ENCODE measurements around the gene EXOC3L4. TPM values are rescaled to one million over a fixed set of nuclear protein-coding genes. Genes with fewer than 3 reads are reported as not detected.

Gene EXOC3L4
- total and polyA plus RNA-seq, 2 of the 8 experiments (the other 6 are each of a cell fraction or from before 2014, with no cell fraction given), result 0.45 to 0.57 TPM

GRCh38 chr14:103045371-103045869 is 49.1 kb upstream of the EXOC3L4 start:
- ChIA-PET POLR2A (ENCODE audit: partially characterized antibody) (no interaction called here), CTCF (ENCODE audit: partially characterized antibody) (interaction anchor here (0.8 kb wide), 1 partner anchor 9 kb away, joined by 3 read pairs; no protein-coding TSS in a partner anchor)
- no peak overlapping the region for H4K5ac ChIP-seq (ENCODE audit: insufficient read length, low read depth, low read length)
- no peak overlapping the region for H2BK5ac ChIP-seq (ENCODE audit: low read depth, low read length)
- H3K4me1 ChIP-seq (replicated peaks in 1 of 4; ENCODE audit: control insufficient read depth in 3 of 4, insufficient read depth in 4 of 4, low read length in 3 of 4), result peaks cover 0 to 4% (median 1%) of the 10 kb centered on the region in 4 experiments; a peak in 1 of 7 replicates
- H3K9me3 ChIP-seq (ENCODE audit: insufficient read depth in 2 of 2, low read depth in 1 of 2, low read length in 1 of 2), result no peaks in the 10 kb centered on the region
- H3K23ac ChIP-seq (ENCODE audit: insufficient read length), result no peak overlapping the region
- FAIRE-seq (no peak), DNase-seq (ENCODE audit: low read depth in 1 of 2, low spot score in 2 of 2) (no peak)
- no peak overlapping the region for H2AK5ac ChIP-seq (ENCODE audit: low read depth, low read length)
- no peaks in the 10 kb centered on the region for H3K27me3 ChIP-seq (replicated peaks in 1 of 4; ENCODE audit: control insufficient read depth in 3 of 4, extremely low read depth in 1 of 4, insufficient read depth in 3 of 4, low read length in 3 of 4)
- H3K9ac ChIP-seq (replicated peaks in 1 of 4; ENCODE audit: extremely low read depth in 1 of 4, low read depth in 3 of 4, low read length in 3 of 4), result no peak overlapping the region
- no peak overlapping the region for H3K56ac ChIP-seq (replicated peaks; ENCODE audit: insufficient read length, low read depth, low read length)
- peaks cover 2 to 80% of the 10 kb centered on the region in 2 experiments for H3K79me2 ChIP-seq (ENCODE audit: control insufficient read depth in 1 of 2, insufficient read depth in 2 of 2, low read length in 2 of 2)
- no peak overlapping the region for H3K4me3 ChIP-seq (ENCODE audit: extremely low read depth in 1 of 4, insufficient read depth in 2 of 4, low read depth in 3 of 4, low read length in 4 of 4)
- peaks cover 0 to 3% (median 0%) of the 10 kb centered on the region in 4 experiments; a peak in 1 of 8 replicates for H3K36me3 ChIP-seq (ENCODE audit: control insufficient read depth in 2 of 4, insufficient read depth in 4 of 4, low read length in 3 of 4)
- no peak overlapping the region for H3K4me2 ChIP-seq (ENCODE audit: insufficient read depth in 1 of 2, low read depth in 2 of 2, low read length in 2 of 2)
- H4K91ac ChIP-seq (replicated peaks; ENCODE audit: insufficient read length, low read length), result no peak overlapping the region
- no peak overlapping the region for H3K27ac ChIP-seq (ENCODE audit: low read depth, low read length)
- H2BK15ac ChIP-seq (ENCODE audit: low read length), result no peak overlapping the region
- no peak overlapping the region for H3K14ac ChIP-seq (ENCODE audit: insufficient read length)
- no peak overlapping the region for H3K18ac ChIP-seq (ENCODE audit: extremely low read depth, low read length)
- no peak overlapping the region for H2BK120ac ChIP-seq (replicated peaks; ENCODE audit: low read depth, low read length)
- 83% methylated on average over 15 of the region's 15 CpGs; no CpG with 5 or more reads in 1 of the 2 experiments for WGBS, 2 experiments (ENCODE audit: extremely low coverage in 1 of 2, insufficient coverage in 1 of 2, insufficient read length in 1 of 2, insufficient replicate concordance in 2 of 2, low coverage in 1 of 2, low lambda C conversion rate in 2 of 2, missing lambda C conversion rate in 1 of 2)
- H3K79me1 ChIP-seq (ENCODE audit: low read depth, low read length), result peaks cover 8% of the 10 kb centered on the region
- H3K4ac ChIP-seq (replicated peaks; ENCODE audit: insufficient read length, low read depth, low read length), result no peak overlapping the region
- H2BK20ac ChIP-seq (ENCODE audit: low read length), result no peak overlapping the region
- H3K23me2 ChIP-seq (ENCODE audit: low read depth, low read length), result no peaks in the 10 kb centered on the region
- no peak overlapping the region for H2BK12ac ChIP-seq (ENCODE audit: low read depth, low read length)
- no peak overlapping the region for H4K8ac ChIP-seq (ENCODE audit: extremely low read depth, insufficient read depth, low read length)
- peaks cover 0 to 16% of the 10 kb centered on the region in 2 experiments for H4K20me1 ChIP-seq (replicated peaks in 1 of 2; ENCODE audit: control insufficient read depth in 1 of 2, insufficient read depth in 2 of 2, low read length in 2 of 2)
- H2AFZ ChIP-seq (ENCODE audit: low read length), result no peak overlapping the region
- no peak for TF ChIP-seq POLR2AphosphoS5 (IDR thresholded peaks at IDR 0.05; ENCODE audit: low read depth, low read length)
- TF ChIP-seq RAD21 (IDR thresholded peaks at IDR 0.05 in 1 of 2, conservative IDR thresholded peaks at IDR 0.05 in 1 of 2; ENCODE audit: low read depth in 2 of 2, low read length in 2 of 2), result no peak
- no peak for TF ChIP-seq POLR2A (IDR thresholded peaks at IDR 0.05; ENCODE audit: control extremely low read depth in 1 of 2, low read depth in 2 of 2, low read length in 2 of 2)
- TF ChIP-seq KDM4A (IDR thresholded peaks at IDR 0.05; ENCODE audit: low read depth, low read length, severe bottlenecking), result no peak
- no peak for TF ChIP-seq CBX8 (IDR thresholded peaks at IDR 0.05; ENCODE audit: borderline replicate concordance, low read depth, low read length)
- TF ChIP-seq RXRA (IDR thresholded peaks at IDR 0.05; ENCODE audit: insufficient read depth, low read depth, low read length), result no peak
- no peak for TF ChIP-seq EP300 (IDR thresholded peaks at IDR 0.05; ENCODE audit: borderline replicate concordance in 1 of 2, low read depth in 2 of 2, low read length in 2 of 2)
- no peak for TF ChIP-seq SAP30 (IDR thresholded peaks at IDR 0.05; ENCODE audit: insufficient read depth, insufficient replicate concordance, low read length)
- no peak for TF ChIP-seq GTF2F1 (IDR thresholded peaks at IDR 0.05; ENCODE audit: borderline replicate concordance, low read depth, low read length)
- TF ChIP-seq TAF7 (optimal IDR thresholded peaks at IDR 0.05; ENCODE audit: borderline replicate concordance, low read depth, low read length), result no peak
- no peak for TF ChIP-seq BRCA1 (IDR thresholded peaks at IDR 0.05; ENCODE audit: low read depth, low read length)
- TF ChIP-seq SUZ12 (IDR thresholded peaks at IDR 0.05; ENCODE audit: low read length), result no peak
- no peak for TF ChIP-seq HDAC2 (IDR thresholded peaks at IDR 0.05; ENCODE audit: borderline replicate concordance in 1 of 2, low read depth in 2 of 2, low read length in 2 of 2)

Measured in H1 (cell line).